Right atrium auricular region (tissue), 2 donors: ENCODE data around the gene KCNE4. TPM values are rescaled to one million over a fixed set of nuclear protein-coding genes. Genes with fewer than 3 reads are reported as not detected.

Experiments used
- DNase-seq: peaks from one replicate; pipeline ENCODE4 v3.0.0-alpha.2; 2019; ENCODE audit warnings: low spot score
- H3K27ac ChIP-seq, 2 donors: fragments of 200-600 bp; sonication (generic); 1 replicate in 1 of 2; 2 replicates in 1 of 2; pipeline ENCODE4 v1.5.1; 2016 to 2019
- H3K27me3 ChIP-seq, 2 donors: fragments of 200-600 bp; sonication (generic); one replicate each; pipeline versions ENCODE4 v1.5.1 to v1.6.0; 2017 to 2019
- H3K36me3 ChIP-seq: fragments of 200-600 bp; sonication (generic); one replicate; pipeline ENCODE4 v1.5.1; 2016
- H3K4me1 ChIP-seq, 2 donors: fragments of 200-600 bp; sonication (generic); one replicate each; pipeline versions ENCODE4 v1.5.1 to v1.6.0; 2017 to 2019
- H3K4me3 ChIP-seq, 2 donors: fragments of 200-600 bp; sonication (generic); 1 replicate in 1 of 2; 2 replicates in 1 of 2; pipeline ENCODE4 v1.5.1; 2017 to 2019; ENCODE audit warnings: mild to moderate bottlenecking in 1 of 2, moderate library complexity in 1 of 2
- H3K9me3 ChIP-seq, 2 donors: fragments of 200-600 bp; sonication (generic); one replicate each; pipeline ENCODE4 v1.5.1; 2019
- total RNA-seq, 2 donors: library from RNA; depleted of rRNA; stranded (reverse); fragments of >200 nt; gene quantifications; one replicate each; pipeline ENCODE4 v1.1.0, GENCODE V29; 2016
- TF ChIP-seq, protein P1 (sequence below), 2 donors: fragments of 200-600 bp; sonication (generic); IDR thresholded peaks; one replicate each; pipeline ENCODE4 v1.5.1; 2019; ENCODE audit warnings: antibody characterized with exemption in 2 of 2

KCNE4 gene
- total RNA-seq, 2 donors from 2014 or later = 3.4 to 4.0 TPM

DNA sequence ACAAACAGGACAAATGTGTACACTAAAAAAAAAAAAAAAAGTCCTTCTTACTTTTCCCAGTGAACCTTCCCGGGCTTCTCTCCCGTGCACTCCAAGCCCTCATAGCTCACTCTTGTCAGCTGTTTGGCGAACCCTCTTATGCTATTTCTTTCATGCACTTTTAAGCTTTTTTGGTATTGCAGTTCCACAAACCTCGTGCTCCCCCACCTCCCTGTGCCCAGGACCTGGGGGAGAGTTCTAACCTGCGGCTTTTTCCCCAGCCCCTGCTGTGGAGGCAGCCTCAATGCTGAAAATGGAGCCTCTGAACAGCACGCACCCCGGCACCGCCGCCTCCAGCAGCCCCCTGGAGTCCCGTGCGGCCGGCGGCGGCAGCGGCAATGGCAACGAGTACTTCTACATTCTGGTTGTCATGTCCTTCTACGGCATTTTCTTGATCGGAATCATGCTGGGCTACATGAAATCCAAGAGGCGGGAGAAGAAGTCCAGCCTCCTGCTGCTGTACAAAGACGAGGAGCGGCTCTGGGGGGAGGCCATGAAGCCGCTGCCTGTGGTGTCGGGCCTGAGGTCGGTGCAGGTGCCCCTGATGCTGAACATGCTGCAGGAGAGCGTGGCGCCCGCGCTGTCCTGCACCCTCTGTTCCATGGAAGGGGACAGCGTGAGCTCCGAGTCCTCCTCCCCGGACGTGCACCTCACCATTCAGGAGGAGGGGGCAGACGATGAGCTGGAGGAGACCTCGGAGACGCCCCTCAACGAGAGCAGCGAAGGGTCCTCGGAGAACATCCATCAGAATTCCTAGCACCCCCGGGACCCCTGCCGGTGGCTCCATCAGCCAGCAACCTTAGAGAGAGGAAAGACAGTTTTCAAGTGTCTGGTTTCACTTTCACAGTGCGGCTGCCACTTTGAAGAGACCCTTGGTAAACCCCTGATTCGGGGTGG, 826 bp downstream of the KCNE4 start:
- Histone ChIP-seq H3K27me3 (no peaks in the 10 kb centered on the region), H3K9me3 (no peaks in the 10 kb centered on the region), H3K4me1 (peaks cover 0 to 21% of the 10 kb centered on the region in 2 donors), H3K4me3 (peak overlapping the region; percentile 29 to 55), H3K27ac (peak overlapping the region; percentile 83), H3K36me3 (no peaks in the 10 kb centered on the region)
- TF ChIP-seq, protein P1, sequence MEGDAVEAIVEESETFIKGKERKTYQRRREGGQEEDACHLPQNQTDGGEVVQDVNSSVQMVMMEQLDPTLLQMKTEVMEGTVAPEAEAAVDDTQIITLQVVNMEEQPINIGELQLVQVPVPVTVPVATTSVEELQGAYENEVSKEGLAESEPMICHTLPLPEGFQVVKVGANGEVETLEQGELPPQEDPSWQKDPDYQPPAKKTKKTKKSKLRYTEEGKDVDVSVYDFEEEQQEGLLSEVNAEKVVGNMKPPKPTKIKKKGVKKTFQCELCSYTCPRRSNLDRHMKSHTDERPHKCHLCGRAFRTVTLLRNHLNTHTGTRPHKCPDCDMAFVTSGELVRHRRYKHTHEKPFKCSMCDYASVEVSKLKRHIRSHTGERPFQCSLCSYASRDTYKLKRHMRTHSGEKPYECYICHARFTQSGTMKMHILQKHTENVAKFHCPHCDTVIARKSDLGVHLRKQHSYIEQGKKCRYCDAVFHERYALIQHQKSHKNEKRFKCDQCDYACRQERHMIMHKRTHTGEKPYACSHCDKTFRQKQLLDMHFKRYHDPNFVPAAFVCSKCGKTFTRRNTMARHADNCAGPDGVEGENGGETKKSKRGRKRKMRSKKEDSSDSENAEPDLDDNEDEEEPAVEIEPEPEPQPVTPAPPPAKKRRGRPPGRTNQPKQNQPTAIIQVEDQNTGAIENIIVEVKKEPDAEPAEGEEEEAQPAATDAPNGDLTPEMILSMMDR (IDR thresholded peaks at IDR 0.05) = no peak
- DNase-seq = no peak

DNA sequence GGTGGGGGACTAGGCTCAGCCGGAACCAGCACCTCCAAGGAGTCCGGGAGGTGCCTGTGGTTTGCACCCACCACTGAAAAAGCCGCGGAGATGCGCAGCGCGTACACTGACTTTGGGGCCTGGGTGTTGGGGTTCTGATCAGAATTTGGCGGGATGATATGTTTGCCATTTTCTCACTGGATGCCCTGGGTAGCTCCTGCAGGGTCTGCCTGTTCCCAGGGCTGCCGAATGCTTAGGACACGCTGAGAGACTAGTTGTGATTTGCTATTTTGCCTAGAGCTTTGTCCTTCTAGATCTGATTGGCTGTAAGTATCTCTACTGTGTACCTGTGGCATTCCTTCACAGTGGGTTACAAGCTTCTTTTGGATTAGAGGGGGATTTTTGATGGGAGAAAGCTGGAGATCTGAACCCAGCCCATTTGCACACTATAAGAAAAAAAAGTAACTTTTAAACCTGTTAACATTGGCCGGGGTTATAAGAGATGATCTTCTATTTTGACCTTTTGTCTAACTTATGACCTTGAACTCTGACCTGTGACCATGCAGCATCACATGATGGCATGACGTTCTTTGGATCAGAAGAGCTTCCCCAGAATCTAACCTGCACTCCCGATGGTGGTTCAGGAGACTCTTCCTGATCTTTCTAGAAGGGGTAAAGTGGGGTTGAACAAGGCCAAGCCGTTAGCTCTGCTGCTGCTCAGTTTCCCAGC, 1.6 kb downstream of the KCNE4 start:
- H3K4me3 ChIP-seq = peak overlapping the region; percentile 29 to 55
- no peaks in the 10 kb centered on the region for H3K9me3 ChIP-seq
- DNase-seq = no peak
- peaks cover 0 to 21% of the 10 kb centered on the region in 2 donors for H3K4me1 ChIP-seq
- peak overlapping the region; percentile 83 for H3K27ac ChIP-seq
- no peaks in the 10 kb centered on the region for H3K27me3 ChIP-seq
- H3K36me3 ChIP-seq = no peaks in the 10 kb centered on the region
- TF ChIP-seq, protein P1 (IDR thresholded peaks at IDR 0.05) = no peak

DNA sequence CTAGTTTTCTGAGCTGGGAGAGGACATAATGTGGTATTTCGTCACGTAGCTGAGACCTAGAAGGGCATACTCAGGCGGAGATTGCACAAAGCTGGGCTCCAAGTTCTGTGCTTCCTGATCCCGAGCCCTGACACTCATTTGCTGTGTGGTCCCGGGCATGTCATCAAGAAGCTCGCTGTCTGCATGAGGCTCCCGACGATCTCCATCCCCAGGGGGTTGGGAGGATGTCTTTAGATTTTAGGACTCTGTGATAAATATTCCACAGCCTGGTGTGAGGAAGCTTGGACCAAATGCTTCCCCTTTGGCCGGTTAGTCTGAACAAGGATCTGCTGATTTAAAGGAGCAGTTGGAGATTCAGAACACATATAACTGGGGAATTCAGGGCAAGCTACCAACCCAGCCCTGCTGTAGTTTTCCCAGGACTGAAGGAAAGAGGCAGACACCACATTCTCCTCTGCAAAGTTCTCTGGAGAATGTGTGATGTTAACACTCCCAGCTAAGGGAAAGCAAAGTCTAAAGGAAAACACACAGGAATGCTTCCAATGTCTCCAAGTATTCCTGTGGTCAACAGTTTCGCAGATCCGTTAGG, 2.3 kb downstream of the KCNE4 start:
- peaks cover 0 to 21% of the 10 kb centered on the region in 2 donors for H3K4me1 ChIP-seq
- H3K27me3 ChIP-seq = no peaks in the 10 kb centered on the region
- no peaks in the 10 kb centered on the region for H3K36me3 ChIP-seq
- TF ChIP-seq, protein P1 (IDR thresholded peaks at IDR 0.05) = no peak
- peak overlapping the region; percentile 29 to 55 for H3K4me3 ChIP-seq
- H3K9me3 ChIP-seq = no peaks in the 10 kb centered on the region
- peak overlapping the region; percentile 83 for H3K27ac ChIP-seq
- peak; percentile 88 for DNase-seq

DNA sequence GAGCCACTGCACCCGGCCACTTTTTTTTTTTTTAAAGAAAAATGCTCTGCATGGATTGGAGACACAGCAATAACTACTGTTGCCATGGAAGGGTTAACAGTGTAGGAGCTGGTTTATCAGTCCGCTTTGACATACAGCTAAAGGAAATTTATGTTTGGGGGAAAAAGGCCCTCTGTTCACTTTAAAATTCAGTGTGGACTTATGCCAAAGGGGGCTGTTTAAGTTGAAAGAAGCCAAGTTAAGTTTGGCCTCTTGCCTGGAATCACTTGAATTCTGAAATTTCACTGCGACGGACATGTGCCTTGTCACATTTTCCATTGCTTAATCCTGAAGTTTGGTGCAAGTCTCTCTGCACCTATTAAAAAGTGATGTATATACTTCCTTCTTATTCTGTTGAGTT, 3.1 kb downstream of the KCNE4 start:
- no peaks in the 10 kb centered on the region for H3K9me3 ChIP-seq
- H3K27me3 ChIP-seq = no peaks in the 10 kb centered on the region
- H3K4me1 ChIP-seq = peaks cover 0 to 21% of the 10 kb centered on the region in 2 donors
- no peaks in the 10 kb centered on the region for H3K36me3 ChIP-seq
- H3K27ac ChIP-seq = peak overlapping the region; percentile 83
- H3K4me3 ChIP-seq = peak overlapping the region; percentile 3 to 55
- DNase-seq = no peak
- TF ChIP-seq, protein P1 (IDR thresholded peaks at IDR 0.05) = no peak

DNA sequence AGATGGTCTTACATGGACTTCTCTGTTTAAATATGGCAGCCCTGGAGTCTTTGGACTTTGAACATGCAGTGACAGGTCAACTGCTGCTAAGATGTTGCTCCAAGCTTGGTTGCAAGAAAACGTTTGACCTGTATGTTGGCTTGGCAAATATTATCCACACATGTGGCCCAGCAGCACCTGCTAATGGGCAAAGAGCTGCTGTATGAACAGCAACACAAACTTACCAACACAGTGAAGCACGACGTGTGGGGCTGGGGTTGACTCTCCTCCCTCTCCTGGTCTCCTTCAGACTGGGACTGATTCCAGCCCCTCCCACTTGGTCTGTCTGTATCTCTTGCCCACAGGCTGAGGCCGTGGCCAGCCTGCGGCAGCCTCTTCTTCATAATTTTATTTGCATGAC, 3.8 kb downstream of the KCNE4 start:
- Histone ChIP-seq H3K4me3 (peak overlapping the region; percentile 3 to 7), H3K27me3 (no peaks in the 10 kb centered on the region), H3K27ac (peak overlapping the region; percentile 83), H3K36me3 (no peaks in the 10 kb centered on the region), H3K4me1 (peaks cover 0 to 21% of the 10 kb centered on the region in 2 donors), H3K9me3 (no peaks in the 10 kb centered on the region)
- no peak for DNase-seq
- TF ChIP-seq, protein P1 (IDR thresholded peaks at IDR 0.05) = no peak
